Mesendoderm (in vitro differentiated cells): ENCODE results near the gene LIAS.

Experiments
- DNase-seq: peaks from one replicate; pipeline ENCODE4 v3.0.0; 2013
- H2AK5ac ChIP-seq: 2 replicates; pipeline ENCODE4 v1.6.1; 2013; ENCODE audit warnings: low read length, inconsistent platforms
- H2BK120ac ChIP-seq: 2 replicates; pipeline ENCODE4 v1.6.1; 2013; ENCODE audit warnings: low read depth, mild to moderate bottlenecking, low read length, moderate library complexity, mixed read lengths
- H2BK15ac ChIP-seq: replicated peaks from 2 replicates; pipeline ENCODE4 v1.6.1; 2013; ENCODE audit warnings: low read depth, mild to moderate bottlenecking, moderate library complexity
- H2BK5ac ChIP-seq: 2 replicates; pipeline ENCODE4 v1.6.1; 2013; ENCODE audit warnings: low read length, inconsistent platforms
- H3K18ac ChIP-seq: 2 replicates; pipeline ENCODE4 v1.6.1; 2013; ENCODE audit warnings: mild to moderate bottlenecking, low read length, mixed read lengths
- H3K23ac ChIP-seq: one replicate; pipeline ENCODE4 v1.6.1; 2013; ENCODE audit warnings: low read length
- H3K27ac ChIP-seq: 2 replicates; pipeline ENCODE4 v1.5.1; 2013; ENCODE audit warnings: low read depth, mild to moderate bottlenecking, inconsistent platforms, low read length, moderate library complexity
- H3K27me3 ChIP-seq: 2 replicates; pipeline ENCODE4 v1.6.1; 2013; ENCODE audit warnings: low read length, control low read depth, mild to moderate bottlenecking, inconsistent platforms; ENCODE audit not compliant: insufficient read depth, poor library complexity
- H3K36me3 ChIP-seq: 2 replicates; pipeline ENCODE4 v1.6.1; 2013; ENCODE audit warnings: low read length, inconsistent platforms; ENCODE audit not compliant: control insufficient read depth, insufficient read depth
- H3K4ac ChIP-seq: one replicate; pipeline ENCODE4 v1.6.1; 2013; ENCODE audit warnings: low read depth, mild to moderate bottlenecking, low read length, moderate library complexity
- H3K4me1 ChIP-seq: 2 replicates; pipeline ENCODE4 v1.6.1; 2013; ENCODE audit warnings: low read depth, low read length, inconsistent platforms; ENCODE audit not compliant: control insufficient read depth
- H3K4me2 ChIP-seq: 2 replicates; pipeline ENCODE4 v1.6.1; 2013; ENCODE audit warnings: low read length
- H3K4me3 ChIP-seq: 2 replicates; pipeline ENCODE4 v1.5.1; 2013; ENCODE audit warnings: mild to moderate bottlenecking, low read length
- H3K56ac ChIP-seq: one replicate; pipeline ENCODE4 v1.6.1; 2013; ENCODE audit warnings: low read length
- H3K79me1 ChIP-seq: 2 replicates; pipeline ENCODE4 v1.6.1; 2013; ENCODE audit warnings: low read length, inconsistent platforms
- H3K79me2 ChIP-seq: 2 replicates; pipeline ENCODE4 v1.6.1; 2013; ENCODE audit warnings: mild to moderate bottlenecking, low read length; ENCODE audit not compliant: control insufficient read depth, insufficient read depth
- H3K9ac ChIP-seq: 2 replicates; pipeline ENCODE4 v1.6.1; 2013; ENCODE audit warnings: low read length, inconsistent platforms
- H4K5ac ChIP-seq: one replicate; pipeline ENCODE4 v1.6.1; 2013; ENCODE audit warnings: low read length
- H4K8ac ChIP-seq: one replicate; pipeline ENCODE4 v1.6.1; 2013; ENCODE audit warnings: low read depth, mild to moderate bottlenecking, control low read depth, low read length, moderate library complexity
- WGBS: extraction: QIAGEN DNeasy Blood & Tissue Kit; methylation state at CpG from one replicate; pipeline ENCODE4 v1.1.7; 2013; ENCODE audit warnings: low lambda C conversion rate, missing lambda C conversion rate; ENCODE audit not compliant: insufficient coverage; ENCODE audit errors: extremely low coverage; 5-methylcytosine and 5-hydroxymethylcytosine counted together

LIAS gene

DNA sequence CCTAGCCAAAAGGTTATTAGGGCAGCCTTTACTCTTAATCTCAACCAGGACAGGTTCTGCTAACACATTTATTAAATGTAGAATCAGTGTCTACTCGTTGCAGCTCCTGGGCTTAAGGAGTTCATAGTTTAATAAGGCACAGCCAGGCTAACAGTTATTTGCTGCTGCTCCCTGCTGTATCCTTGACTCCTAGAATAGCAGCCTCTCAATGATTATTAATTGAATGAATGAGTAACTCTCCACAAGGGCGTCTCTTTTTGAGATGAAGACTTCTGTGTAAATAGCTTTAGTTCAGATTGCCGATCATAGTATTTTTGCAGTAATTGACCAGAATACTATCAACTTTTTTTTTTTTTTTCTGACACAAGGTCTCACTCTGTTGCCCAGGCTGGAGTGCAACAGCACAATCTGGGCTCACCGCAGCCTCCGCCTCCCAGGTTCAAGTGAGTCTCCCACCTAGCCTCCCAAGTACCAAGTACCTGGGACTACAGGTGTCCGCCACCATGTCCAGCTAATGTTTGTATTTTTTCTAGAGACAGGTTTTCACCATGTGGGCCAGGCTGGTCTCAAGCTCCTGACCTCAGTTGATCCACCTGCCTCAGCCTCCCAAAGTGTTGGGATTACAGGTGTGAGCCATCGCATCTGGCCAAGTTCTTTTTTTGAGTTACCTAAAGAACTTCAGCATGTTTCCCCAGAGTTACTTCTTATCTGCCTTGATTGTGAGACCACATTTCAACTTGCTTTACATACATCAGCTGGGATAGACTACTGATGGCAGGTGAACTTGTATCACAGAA, 65.5 kb downstream of the LIAS start:
- Histone ChIP-seq H3K4me3 (no peak overlapping the region), H3K18ac (no peak overlapping the region), H3K4ac (no peak overlapping the region), H3K27ac (no peak overlapping the region), H3K56ac (no peak overlapping the region), H3K9ac (no peak overlapping the region), H4K5ac (no peak overlapping the region), H2BK120ac (no peak overlapping the region), H3K79me2 (peaks cover 24% of the 10 kb centered on the region), H3K4me1 (no peaks in the 10 kb centered on the region), H4K8ac (no peak overlapping the region), H3K27me3 (no peaks in the 10 kb centered on the region), H2BK5ac (no peak overlapping the region), H3K36me3 (no peaks in the 10 kb centered on the region), H3K4me2 (no peak overlapping the region), H2AK5ac (no peak overlapping the region), H3K79me1 (peaks cover 5% of the 10 kb centered on the region), H3K23ac (no peak overlapping the region), H2BK15ac (no peak overlapping the region)
- no peak for DNase-seq
- WGBS, result no CpG with 5 or more reads among the region's 7 CpGs

DNA sequence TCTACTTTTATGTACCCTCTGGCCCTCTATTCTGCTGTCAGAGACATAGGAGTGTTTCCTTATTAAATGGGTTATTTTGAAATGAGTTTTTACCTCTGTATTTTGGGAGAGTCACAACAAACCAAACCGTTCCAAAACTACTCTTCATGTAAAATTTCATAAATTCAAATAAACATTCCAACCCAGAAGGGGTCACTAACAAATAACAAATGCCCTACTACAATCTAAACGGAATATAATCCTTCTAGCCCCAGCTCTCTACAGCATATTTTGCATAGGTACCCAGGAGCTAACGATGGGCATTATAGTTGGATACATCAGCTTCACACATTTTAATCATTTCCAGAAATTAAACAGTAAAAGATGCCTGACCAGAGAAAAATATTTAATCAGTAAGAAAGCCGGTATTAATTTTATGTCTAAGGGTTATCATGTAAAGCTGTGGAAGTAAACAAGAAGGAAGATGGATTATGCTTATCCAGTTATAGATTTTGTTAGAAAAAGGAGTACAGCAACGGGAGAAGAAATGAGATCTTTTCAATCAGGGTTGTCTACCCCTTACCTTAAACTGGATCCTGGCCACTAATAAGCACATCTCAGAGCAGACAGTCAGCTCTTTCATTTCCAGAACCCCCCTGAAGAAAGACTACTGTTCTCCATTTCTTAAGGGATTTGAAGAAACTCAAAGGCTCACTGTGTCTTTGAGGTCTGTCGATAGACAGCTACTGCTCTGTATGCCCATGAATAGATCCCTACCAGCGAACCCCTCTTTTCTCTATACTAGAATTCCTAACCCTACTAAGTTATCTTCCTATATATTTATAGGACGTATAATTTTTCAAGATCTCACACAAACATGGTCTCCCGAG, 67.2 kb downstream of the LIAS start:
- no peak overlapping the region for H4K5ac ChIP-seq
- H3K4me2 ChIP-seq, result peak overlapping the region; percentile 6
- peak overlapping the region; percentile 87 for H3K4me3 ChIP-seq
- no peak overlapping the region for H2AK5ac ChIP-seq
- H2BK15ac ChIP-seq, result no peak overlapping the region
- peaks cover 5% of the 10 kb centered on the region for H3K79me1 ChIP-seq
- no peak overlapping the region for H3K23ac ChIP-seq
- H3K56ac ChIP-seq, result peak overlapping the region; percentile 90
- H3K36me3 ChIP-seq, result no peaks in the 10 kb centered on the region
- no peak overlapping the region for H4K8ac ChIP-seq
- peak overlapping the region; percentile 86 for H3K9ac ChIP-seq
- no peak for DNase-seq
- H3K4me1 ChIP-seq, result no peaks in the 10 kb centered on the region
- H3K18ac ChIP-seq, result peak overlapping the region; percentile 16
- WGBS, result no CpG with 5 or more reads among the region's 9 CpGs
- no peak overlapping the region for H2BK120ac ChIP-seq
- peak overlapping the region; percentile 95 for H3K27ac ChIP-seq
- H2BK5ac ChIP-seq, result no peak overlapping the region
- H3K79me2 ChIP-seq, result peaks cover 24% of the 10 kb centered on the region
- H3K27me3 ChIP-seq, result no peaks in the 10 kb centered on the region
- H3K4ac ChIP-seq, result peak overlapping the region; percentile 81

DNA sequence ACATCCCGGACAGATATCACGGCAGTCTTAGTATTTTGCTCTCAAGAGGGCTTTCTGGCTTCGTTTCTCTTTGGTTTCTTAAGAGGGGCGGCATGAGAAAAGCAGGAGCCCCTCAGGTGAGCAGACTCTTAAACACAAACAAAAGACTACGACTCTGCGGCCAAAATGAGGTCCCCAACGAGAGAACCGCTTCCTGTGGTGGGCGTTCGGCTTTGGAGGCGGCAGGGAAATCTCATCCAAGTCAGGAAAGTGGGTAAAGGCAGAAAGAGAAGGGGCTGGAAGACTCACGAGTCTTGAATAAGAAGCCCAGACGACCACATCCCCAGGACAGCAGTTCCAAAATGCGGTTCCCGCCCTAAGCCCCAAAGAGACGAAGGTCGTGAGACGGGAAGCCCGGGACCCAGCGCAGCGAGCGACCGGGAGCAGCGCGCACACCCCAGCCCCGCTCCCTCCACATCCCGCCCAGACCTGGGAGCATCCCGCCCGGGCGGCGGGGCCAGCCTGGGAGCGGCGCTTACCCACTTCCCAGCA, 68.0 kb downstream of the LIAS start:
- Histone ChIP-seq H2BK120ac (no peak overlapping the region), H2BK5ac (no peak overlapping the region), H3K23ac (no peak overlapping the region), H3K4ac (peak overlapping the region; percentile 81), H3K4me3 (peak overlapping the region; percentile 87), H3K56ac (peak overlapping the region; percentile 90), H2BK15ac (no peak overlapping the region), H3K4me2 (peak overlapping the region; percentile 5), H3K27me3 (no peaks in the 10 kb centered on the region), H3K4me1 (no peaks in the 10 kb centered on the region), H3K36me3 (no peaks in the 10 kb centered on the region), H4K8ac (no peak overlapping the region), H3K79me2 (peaks cover 24% of the 10 kb centered on the region), H2AK5ac (no peak overlapping the region), H3K79me1 (peaks cover 5% of the 10 kb centered on the region), H3K27ac (peak overlapping the region; percentile 95), H3K18ac (peak overlapping the region; percentile 16), H4K5ac (no peak overlapping the region), H3K9ac (peak overlapping the region; percentile 86)
- WGBS, result no CpG with 5 or more reads among the region's 33 CpGs
- no peak for DNase-seq

DNA sequence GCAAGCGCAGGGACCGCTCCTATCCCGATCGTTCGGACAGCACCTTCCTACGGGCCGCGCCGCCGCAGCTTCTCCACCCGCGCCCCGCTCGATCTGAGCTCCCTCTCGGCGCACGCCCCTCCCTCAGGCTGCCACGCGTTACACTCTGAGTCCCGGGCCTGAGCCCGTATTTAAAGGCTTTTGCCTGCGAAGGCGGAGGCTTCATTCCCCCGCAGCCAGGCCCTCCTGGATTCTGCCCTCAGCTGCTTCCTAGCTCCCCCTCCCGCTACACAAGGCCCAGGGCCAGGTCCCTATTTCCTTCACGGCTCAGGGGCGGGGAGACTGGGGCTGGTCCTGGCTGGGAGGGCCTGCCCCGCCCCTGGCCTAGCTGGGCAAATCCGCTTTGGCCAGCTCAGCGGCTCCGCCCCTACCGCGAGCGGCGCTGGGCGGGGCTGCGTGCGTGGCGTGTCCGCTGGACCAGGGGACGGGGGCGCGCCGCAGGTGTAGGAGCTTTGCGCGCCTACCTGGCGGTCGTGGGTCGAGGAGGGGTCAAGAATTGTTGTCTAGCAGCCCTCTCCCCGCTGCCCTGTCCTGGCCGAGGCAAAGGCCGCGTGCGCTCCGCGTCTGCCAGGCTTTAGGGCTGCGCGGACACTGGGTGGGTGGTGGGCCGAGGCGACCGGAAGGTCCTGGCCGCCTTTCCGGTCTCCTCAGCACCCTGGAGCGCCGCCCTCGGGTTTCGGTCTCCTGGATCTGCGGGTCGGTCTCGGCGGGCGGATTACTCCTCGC, 68.6 kb downstream of the LIAS start, which contains the start of gene UGDH:
Gene UGDH (minus strand): TSS at position 144 of the 765 bp plus-strand sequence. CDS start 5,927 bp downstream, outside the sequence.
- peak within 1 kb of the TSS; percentile 89 for H2BK5ac ChIP-seq
- no peak within 1 kb of the TSS for H2BK120ac ChIP-seq
- no peaks in the 10 kb centered on the region for H3K27me3 ChIP-seq
- DNase-seq, result peak; percentile 99
- H3K4me2 ChIP-seq, result peak within 1 kb of the TSS; percentile 34
- peak within 1 kb of the TSS; percentile 87 for H3K4me3 ChIP-seq
- no peak within 1 kb of the TSS for H4K5ac ChIP-seq
- H2BK15ac ChIP-seq, result no peak within 1 kb of the TSS
- no peaks in the 10 kb centered on the region for H3K4me1 ChIP-seq
- peak within 1 kb of the TSS; percentile 88 for H3K9ac ChIP-seq
- peak within 1 kb of the TSS; percentile 81 for H3K4ac ChIP-seq
- H3K27ac ChIP-seq, result peak within 1 kb of the TSS; percentile 95
- no peak within 1 kb of the TSS for H3K23ac ChIP-seq
- peak within 1 kb of the TSS; percentile 98 for H3K56ac ChIP-seq
- no CpG with 5 or more reads among the region's 73 CpGs for WGBS
- H3K79me1 ChIP-seq, result peaks cover 5% of the 10 kb centered on the region
- peak within 1 kb of the TSS; percentile 46 for H3K18ac ChIP-seq
- no peak within 1 kb of the TSS for H4K8ac ChIP-seq
- no peak within 1 kb of the TSS for H2AK5ac ChIP-seq
- no peaks in the 10 kb centered on the region for H3K36me3 ChIP-seq
- H3K79me2 ChIP-seq, result peaks cover 24% of the 10 kb centered on the region

DNA sequence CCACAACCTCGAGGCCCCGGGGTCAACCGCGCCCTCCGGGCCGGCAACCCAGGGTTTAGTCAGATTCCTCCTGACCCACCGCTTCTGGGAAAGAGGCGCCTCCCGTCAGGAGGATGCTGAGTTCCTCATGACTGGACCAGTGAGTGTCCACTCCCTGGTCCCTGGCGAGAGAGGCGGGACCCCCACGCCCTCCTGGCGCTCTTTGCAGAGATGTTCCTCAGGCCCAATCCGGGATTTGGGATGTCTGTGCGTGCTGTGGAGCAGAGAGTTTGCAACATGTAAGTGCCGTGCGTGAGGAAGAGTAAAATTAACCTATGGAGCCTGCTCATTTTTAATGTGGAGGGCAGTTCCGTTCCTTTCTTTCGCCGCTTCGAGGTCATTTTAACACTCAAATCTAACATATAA, 69.2 kb downstream of the LIAS start:
- Histone ChIP-seq H3K79me1 (peaks cover 5% of the 10 kb centered on the region), H3K27me3 (no peaks in the 10 kb centered on the region), H3K23ac (no peak overlapping the region), H3K36me3 (no peaks in the 10 kb centered on the region), H2BK15ac (no peak overlapping the region), H4K8ac (no peak overlapping the region), H3K27ac (peak overlapping the region; percentile 94), H3K4me1 (no peaks in the 10 kb centered on the region), H3K4ac (no peak overlapping the region), H2BK120ac (no peak overlapping the region), H3K79me2 (peaks cover 24% of the 10 kb centered on the region), H2BK5ac (no peak overlapping the region), H3K4me2 (peak overlapping the region; percentile 34), H3K4me3 (peak overlapping the region; percentile 86), H4K5ac (no peak overlapping the region), H3K9ac (peak overlapping the region; percentile 88), H2AK5ac (no peak overlapping the region), H3K18ac (peak overlapping the region; percentile 46), H3K56ac (peak overlapping the region; percentile 98)
- WGBS, result no CpG with 5 or more reads among the region's 21 CpGs
- no peak for DNase-seq
